Measurements from ENCODE around the gene KIF19.

DNA sequence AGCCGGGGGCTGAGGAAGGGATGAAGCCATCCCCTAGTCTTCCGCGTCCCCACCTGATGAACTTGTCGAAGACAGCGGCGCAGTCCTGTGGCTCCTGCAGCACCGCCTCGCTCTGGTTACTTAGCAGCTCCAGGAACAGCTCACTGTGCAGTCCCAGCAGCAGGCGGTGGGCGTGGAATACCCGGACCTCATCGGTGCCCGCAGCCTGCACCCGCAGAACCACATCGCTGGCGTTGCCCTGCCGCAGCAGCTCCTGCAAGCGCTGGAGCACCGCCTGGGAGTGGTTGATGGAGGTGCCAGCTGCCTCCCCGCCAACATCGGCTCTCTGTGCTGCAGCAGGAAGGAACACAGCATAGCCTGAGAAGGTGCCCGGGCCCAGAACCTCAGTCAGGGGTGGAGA is 33.9 kb downstream of the KIF19 start:
- TF ChIP-seq, protein P1, sequence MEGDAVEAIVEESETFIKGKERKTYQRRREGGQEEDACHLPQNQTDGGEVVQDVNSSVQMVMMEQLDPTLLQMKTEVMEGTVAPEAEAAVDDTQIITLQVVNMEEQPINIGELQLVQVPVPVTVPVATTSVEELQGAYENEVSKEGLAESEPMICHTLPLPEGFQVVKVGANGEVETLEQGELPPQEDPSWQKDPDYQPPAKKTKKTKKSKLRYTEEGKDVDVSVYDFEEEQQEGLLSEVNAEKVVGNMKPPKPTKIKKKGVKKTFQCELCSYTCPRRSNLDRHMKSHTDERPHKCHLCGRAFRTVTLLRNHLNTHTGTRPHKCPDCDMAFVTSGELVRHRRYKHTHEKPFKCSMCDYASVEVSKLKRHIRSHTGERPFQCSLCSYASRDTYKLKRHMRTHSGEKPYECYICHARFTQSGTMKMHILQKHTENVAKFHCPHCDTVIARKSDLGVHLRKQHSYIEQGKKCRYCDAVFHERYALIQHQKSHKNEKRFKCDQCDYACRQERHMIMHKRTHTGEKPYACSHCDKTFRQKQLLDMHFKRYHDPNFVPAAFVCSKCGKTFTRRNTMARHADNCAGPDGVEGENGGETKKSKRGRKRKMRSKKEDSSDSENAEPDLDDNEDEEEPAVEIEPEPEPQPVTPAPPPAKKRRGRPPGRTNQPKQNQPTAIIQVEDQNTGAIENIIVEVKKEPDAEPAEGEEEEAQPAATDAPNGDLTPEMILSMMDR (conservative IDR thresholded peaks at IDR 0.05; ENCODE audit: low read depth, low read length) = no peak
- no peak for TF ChIP-seq EZH2phosphoT487 (IDR thresholded peaks at IDR 0.05; ENCODE audit: borderline replicate concordance, low read length)
